ENCODE data around the gene AGK.
"Not testable (repeated sequence)": the region's sequence is repeated elsewhere in the genome, so short reads cannot be mapped to it uniquely, and the experiment has no call there.

The AGK gene

GRCh38 chr7:141686670-141687069, 135.5 kb downstream of the AGK start:
- Histone ChIP-seq H3K4me3 (ENCODE audit: low read length) (no peak overlapping the region), H3K4me1 (ENCODE audit: low read length) (no peaks in the 10 kb centered on the region), H3K27ac (ENCODE audit: low read length) (no peak overlapping the region), H3K27me3 (ENCODE audit: low read depth, low read length) (no peaks in the 10 kb centered on the region), H3K9me3 (ENCODE audit: insufficient read depth, low read length) (no peaks in the 10 kb centered on the region), H3K36me3 (replicated peaks; ENCODE audit: low read depth, low read length) (peaks cover 23% of the 10 kb centered on the region), H3K79me2 (ENCODE audit: low read length) (peaks cover 12% of the 10 kb centered on the region), H4K20me1 (ENCODE audit: insufficient read depth, low read length) (peaks cover 26% of the 10 kb centered on the region), H3K4me2 (ENCODE audit: low read length) (no peak overlapping the region), H2AFZ (ENCODE audit: low read depth, low read length) (no peak overlapping the region), H3K9ac (ENCODE audit: low read length) (no peak overlapping the region)
- TF ChIP-seq EZH2phosphoT487 (IDR thresholded peaks at IDR 0.05; ENCODE audit: low read depth) (no peak), CTCF (IDR thresholded peaks at IDR 0.05; ENCODE audit: low read depth, low read length) (no peak)

- TF ChIP-seq CTCF (IDR thresholded peaks at IDR 0.05; ENCODE audit: low read depth, low read length) (no peak), EZH2phosphoT487 (IDR thresholded peaks at IDR 0.05; ENCODE audit: low read depth) (no peak)
- H3K4me2 ChIP-seq (ENCODE audit: low read length), result no peak overlapping the region
- H3K4me3 ChIP-seq (ENCODE audit: low read length), result no peak overlapping the region
- H2AFZ ChIP-seq (ENCODE audit: low read depth, low read length), result no peak overlapping the region
- H3K27me3 ChIP-seq (ENCODE audit: low read depth, low read length), result no peaks in the 10 kb centered on the region
- H3K27ac ChIP-seq (ENCODE audit: low read length), result no peak overlapping the region
- peaks cover 16% of the 10 kb centered on the region for H3K36me3 ChIP-seq (replicated peaks; ENCODE audit: low read depth, low read length)
- no peaks in the 10 kb centered on the region for H3K9me3 ChIP-seq (ENCODE audit: insufficient read depth, low read length)
- H3K79me2 ChIP-seq (ENCODE audit: low read length), result peaks cover 15% of the 10 kb centered on the region
- no peaks in the 10 kb centered on the region for H3K4me1 ChIP-seq (ENCODE audit: low read length)
- H4K20me1 ChIP-seq (ENCODE audit: insufficient read depth, low read length), result peaks cover 39% of the 10 kb centered on the region
- H3K9ac ChIP-seq (ENCODE audit: low read length), result no peak overlapping the region
These were observed 136.8 kb downstream of the AGK start for GRCh38 chr7:141688043-141688442.

GRCh38 chr7:141689072-141689825, 138.0 kb downstream of the AGK start:
- not testable (repeated sequence) for H2AFZ ChIP-seq (ENCODE audit: low read depth, low read length); H3K27me3 ChIP-seq (ENCODE audit: low read depth, low read length); H3K4me3 ChIP-seq (ENCODE audit: low read length); H3K9me3 ChIP-seq (ENCODE audit: insufficient read depth, low read length); H3K4me1 ChIP-seq (ENCODE audit: low read length); H3K4me2 ChIP-seq (ENCODE audit: low read length); H3K27ac ChIP-seq (ENCODE audit: low read length); H3K9ac ChIP-seq (ENCODE audit: low read length)
- Histone ChIP-seq H4K20me1 (ENCODE audit: insufficient read depth, low read length) (peaks cover 43% of the 10 kb centered on the region), H3K79me2 (ENCODE audit: low read length) (peaks cover 20% of the 10 kb centered on the region), H3K36me3 (replicated peaks; ENCODE audit: low read depth, low read length) (peaks cover 13% of the 10 kb centered on the region)

GRCh38 chr7:141691540-141691939, 140.3 kb downstream of the AGK start:
- Histone ChIP-seq H3K9me3 (ENCODE audit: insufficient read depth, low read length) (no peaks in the 10 kb centered on the region), H3K9ac (ENCODE audit: low read length) (no peak overlapping the region), H3K79me2 (ENCODE audit: low read length) (peaks cover 33% of the 10 kb centered on the region), H3K27me3 (ENCODE audit: low read depth, low read length) (no peaks in the 10 kb centered on the region), H2AFZ (ENCODE audit: low read depth, low read length) (no peak overlapping the region), H3K4me1 (ENCODE audit: low read length) (no peaks in the 10 kb centered on the region), H3K4me2 (ENCODE audit: low read length) (no peak overlapping the region), H3K4me3 (ENCODE audit: low read length) (no peak overlapping the region), H3K36me3 (replicated peaks; ENCODE audit: low read depth, low read length) (peaks cover 4% of the 10 kb centered on the region), H4K20me1 (ENCODE audit: insufficient read depth, low read length) (peaks cover 52% of the 10 kb centered on the region), H3K27ac (ENCODE audit: low read length) (no peak overlapping the region)
- no peak for TF ChIP-seq CTCF (IDR thresholded peaks at IDR 0.05; ENCODE audit: low read depth, low read length)

All from OCI-LY3 (cell line).